ENCODE data around the gene ZCWPW2.

DNA sequence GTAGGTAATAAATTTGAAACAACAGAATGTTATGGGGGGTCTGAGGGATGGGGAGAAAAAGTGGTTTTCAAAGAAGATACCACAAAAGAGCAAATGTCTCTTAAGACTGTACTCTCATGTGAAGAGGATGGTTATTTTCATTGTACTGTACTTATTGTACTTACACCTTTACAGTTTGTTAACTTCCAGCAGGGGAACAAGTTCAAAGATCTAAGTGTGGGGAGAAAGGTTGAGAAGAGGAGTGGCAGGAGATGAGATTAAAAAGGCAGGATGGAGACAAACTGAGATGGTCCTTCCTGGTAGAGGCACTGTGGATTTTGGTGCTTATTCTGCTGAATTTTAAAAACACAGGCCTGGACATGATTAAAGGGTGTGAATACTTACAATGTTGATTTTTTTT lies 5.4 kb upstream of the ZCWPW2 start:
- TF ChIP-seq ZNF707 (tag by site-specific recombination; IDR thresholded peaks at IDR 0.05) = no peak
- TF ChIP-seq ZNF433 (tag by site-specific recombination; IDR thresholded peaks at IDR 0.05; ENCODE audit: low read depth) = no peak
- TF ChIP-seq, protein P1, sequence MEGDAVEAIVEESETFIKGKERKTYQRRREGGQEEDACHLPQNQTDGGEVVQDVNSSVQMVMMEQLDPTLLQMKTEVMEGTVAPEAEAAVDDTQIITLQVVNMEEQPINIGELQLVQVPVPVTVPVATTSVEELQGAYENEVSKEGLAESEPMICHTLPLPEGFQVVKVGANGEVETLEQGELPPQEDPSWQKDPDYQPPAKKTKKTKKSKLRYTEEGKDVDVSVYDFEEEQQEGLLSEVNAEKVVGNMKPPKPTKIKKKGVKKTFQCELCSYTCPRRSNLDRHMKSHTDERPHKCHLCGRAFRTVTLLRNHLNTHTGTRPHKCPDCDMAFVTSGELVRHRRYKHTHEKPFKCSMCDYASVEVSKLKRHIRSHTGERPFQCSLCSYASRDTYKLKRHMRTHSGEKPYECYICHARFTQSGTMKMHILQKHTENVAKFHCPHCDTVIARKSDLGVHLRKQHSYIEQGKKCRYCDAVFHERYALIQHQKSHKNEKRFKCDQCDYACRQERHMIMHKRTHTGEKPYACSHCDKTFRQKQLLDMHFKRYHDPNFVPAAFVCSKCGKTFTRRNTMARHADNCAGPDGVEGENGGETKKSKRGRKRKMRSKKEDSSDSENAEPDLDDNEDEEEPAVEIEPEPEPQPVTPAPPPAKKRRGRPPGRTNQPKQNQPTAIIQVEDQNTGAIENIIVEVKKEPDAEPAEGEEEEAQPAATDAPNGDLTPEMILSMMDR (tag by site-specific recombination; IDR thresholded peaks at IDR 0.05) = no peak
- no peak for TF ChIP-seq ZNF202 (tag by site-specific recombination; IDR thresholded peaks at IDR 0.05; ENCODE audit: borderline replicate concordance)

Data from HEK293 (cell line).